GM23338 (cell line): ENCODE data around the gene GLYATL2.
A peak's percentile ranks its signal among the peaks of the same experiment; 100 is the strongest.

Source experiments
- CREB1 ChIP-seq: fragments of 250-450 bp; sonication (Bioruptor Pico); IDR thresholded peaks from 2 replicates; pipeline ENCODE4 v1.5.0; 2020; ENCODE audit warnings: low read depth, mild to moderate bottlenecking, moderate library complexity
- CTCF ChIP-seq, 2 experiments: fragments of 200-600 bp in 1 of 2; sonication (generic) in 1 of 2; conservative IDR thresholded peaks; 2 replicates each; pipeline versions ENCODE4 v1.5.1 to v1.6.1; 2016 to 2017; ENCODE audit warnings: antibody characterized with exemption in 2 of 2, low read depth in 2 of 2, mild to moderate bottlenecking in 2 of 2, moderate library complexity in 1 of 2
- ETS1 ChIP-seq: IDR thresholded peaks from 2 replicates; pipeline ENCODE4 v1.6.1; 2016; ENCODE audit warnings: antibody characterized with exemption
- EZH2 ChIP-seq: fragments of 200-600 bp; sonication (generic); IDR thresholded peaks from one replicate; pipeline ENCODE4 v1.8.0; 2017; ENCODE audit warnings: antibody characterized with exemption, mild to moderate bottlenecking, low read depth; ENCODE audit not compliant: unreplicated experiment
- EZH2phosphoT487 ChIP-seq: fragments of 200-600 bp; sonication (generic); IDR thresholded peaks from one replicate; pipeline ENCODE4 v1.8.1; 2018; ENCODE audit warnings: antibody characterized with exemption; ENCODE audit not compliant: unreplicated experiment
- JUNB ChIP-seq: IDR thresholded peaks from one replicate; pipeline ENCODE4 v1.6.1; 2016; ENCODE audit warnings: antibody characterized with exemption; ENCODE audit not compliant: unreplicated experiment
- NANOG ChIP-seq: IDR thresholded peaks from 2 replicates; pipeline ENCODE4 v1.6.1; 2016; ENCODE audit warnings: antibody characterized with exemption, borderline replicate concordance
- POLR2AphosphoS5 ChIP-seq: IDR thresholded peaks from 2 replicates; pipeline ENCODE4 v1.6.1; 2016; ENCODE audit warnings: antibody characterized with exemption, low read depth
- REST ChIP-seq: IDR thresholded peaks from one replicate; pipeline ENCODE4 v1.6.1; 2018; ENCODE audit warnings: antibody characterized with exemption; ENCODE audit not compliant: unreplicated experiment
- STAT1 ChIP-seq: IDR thresholded peaks from one replicate; pipeline ENCODE4 v1.6.1; 2016; ENCODE audit warnings: antibody characterized with exemption; ENCODE audit not compliant: unreplicated experiment
- ZNF114 ChIP-seq: fragments of 250-450 bp; sonication (Bioruptor Pico); IDR thresholded peaks from 2 replicates; pipeline ENCODE4 v1.5.0; 2020; ENCODE audit warnings: mild to moderate bottlenecking, moderate library complexity
- ZNF331 ChIP-seq: fragments of 250-450 bp; sonication (Bioruptor Pico); IDR thresholded peaks from 2 replicates; pipeline ENCODE4 v1.5.0; 2020; ENCODE audit warnings: low read depth, mild to moderate bottlenecking, moderate library complexity
- TF ChIP-seq, protein P1 (sequence below): fragments of 250-450 bp; sonication (Bioruptor Pico); IDR thresholded peaks from 2 replicates; pipeline ENCODE4 v1.5.0; 2020; ENCODE audit warnings: mild to moderate bottlenecking, moderate library complexity

DNA sequence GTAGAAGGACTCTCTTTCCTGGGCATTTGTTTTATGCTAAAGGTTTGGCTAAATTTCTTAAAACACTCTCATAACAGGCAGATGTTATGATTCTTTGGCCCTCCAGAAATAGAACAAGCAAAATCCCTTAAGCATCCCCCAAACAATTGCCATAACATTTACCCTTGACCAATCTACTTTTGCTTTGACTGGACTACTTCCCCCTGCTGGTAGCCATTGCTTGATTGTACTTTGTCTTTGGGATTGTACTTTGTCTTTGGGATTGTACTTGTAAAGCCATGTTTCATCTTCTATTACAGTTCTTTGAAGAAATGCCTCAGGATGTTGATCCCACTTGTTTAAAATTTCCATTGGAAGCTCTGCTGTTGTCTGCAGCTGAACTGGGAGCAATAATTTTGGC, 59.5 kb downstream of the GLYATL2 start:
- peak; percentile 31 to 48 for TF ChIP-seq CTCF (conservative IDR thresholded peaks at IDR 0.05; ENCODE audit: low read depth in 2 of 2)
- no peak for TF ChIP-seq POLR2AphosphoS5
- no peak for TF ChIP-seq EZH2
- no peak for TF ChIP-seq EZH2phosphoT487
- TF ChIP-seq REST = no peak
- TF ChIP-seq CREB1 (CRISPR knock-in tag) = no peak
- TF ChIP-seq STAT1 = no peak
- no peak for TF ChIP-seq JUNB
- TF ChIP-seq ZNF114 = no peak
- no peak for TF ChIP-seq ZNF331 (CRISPR knock-in tag)
- no peak for TF ChIP-seq ETS1
- TF ChIP-seq NANOG = no peak
- TF ChIP-seq, protein P1, sequence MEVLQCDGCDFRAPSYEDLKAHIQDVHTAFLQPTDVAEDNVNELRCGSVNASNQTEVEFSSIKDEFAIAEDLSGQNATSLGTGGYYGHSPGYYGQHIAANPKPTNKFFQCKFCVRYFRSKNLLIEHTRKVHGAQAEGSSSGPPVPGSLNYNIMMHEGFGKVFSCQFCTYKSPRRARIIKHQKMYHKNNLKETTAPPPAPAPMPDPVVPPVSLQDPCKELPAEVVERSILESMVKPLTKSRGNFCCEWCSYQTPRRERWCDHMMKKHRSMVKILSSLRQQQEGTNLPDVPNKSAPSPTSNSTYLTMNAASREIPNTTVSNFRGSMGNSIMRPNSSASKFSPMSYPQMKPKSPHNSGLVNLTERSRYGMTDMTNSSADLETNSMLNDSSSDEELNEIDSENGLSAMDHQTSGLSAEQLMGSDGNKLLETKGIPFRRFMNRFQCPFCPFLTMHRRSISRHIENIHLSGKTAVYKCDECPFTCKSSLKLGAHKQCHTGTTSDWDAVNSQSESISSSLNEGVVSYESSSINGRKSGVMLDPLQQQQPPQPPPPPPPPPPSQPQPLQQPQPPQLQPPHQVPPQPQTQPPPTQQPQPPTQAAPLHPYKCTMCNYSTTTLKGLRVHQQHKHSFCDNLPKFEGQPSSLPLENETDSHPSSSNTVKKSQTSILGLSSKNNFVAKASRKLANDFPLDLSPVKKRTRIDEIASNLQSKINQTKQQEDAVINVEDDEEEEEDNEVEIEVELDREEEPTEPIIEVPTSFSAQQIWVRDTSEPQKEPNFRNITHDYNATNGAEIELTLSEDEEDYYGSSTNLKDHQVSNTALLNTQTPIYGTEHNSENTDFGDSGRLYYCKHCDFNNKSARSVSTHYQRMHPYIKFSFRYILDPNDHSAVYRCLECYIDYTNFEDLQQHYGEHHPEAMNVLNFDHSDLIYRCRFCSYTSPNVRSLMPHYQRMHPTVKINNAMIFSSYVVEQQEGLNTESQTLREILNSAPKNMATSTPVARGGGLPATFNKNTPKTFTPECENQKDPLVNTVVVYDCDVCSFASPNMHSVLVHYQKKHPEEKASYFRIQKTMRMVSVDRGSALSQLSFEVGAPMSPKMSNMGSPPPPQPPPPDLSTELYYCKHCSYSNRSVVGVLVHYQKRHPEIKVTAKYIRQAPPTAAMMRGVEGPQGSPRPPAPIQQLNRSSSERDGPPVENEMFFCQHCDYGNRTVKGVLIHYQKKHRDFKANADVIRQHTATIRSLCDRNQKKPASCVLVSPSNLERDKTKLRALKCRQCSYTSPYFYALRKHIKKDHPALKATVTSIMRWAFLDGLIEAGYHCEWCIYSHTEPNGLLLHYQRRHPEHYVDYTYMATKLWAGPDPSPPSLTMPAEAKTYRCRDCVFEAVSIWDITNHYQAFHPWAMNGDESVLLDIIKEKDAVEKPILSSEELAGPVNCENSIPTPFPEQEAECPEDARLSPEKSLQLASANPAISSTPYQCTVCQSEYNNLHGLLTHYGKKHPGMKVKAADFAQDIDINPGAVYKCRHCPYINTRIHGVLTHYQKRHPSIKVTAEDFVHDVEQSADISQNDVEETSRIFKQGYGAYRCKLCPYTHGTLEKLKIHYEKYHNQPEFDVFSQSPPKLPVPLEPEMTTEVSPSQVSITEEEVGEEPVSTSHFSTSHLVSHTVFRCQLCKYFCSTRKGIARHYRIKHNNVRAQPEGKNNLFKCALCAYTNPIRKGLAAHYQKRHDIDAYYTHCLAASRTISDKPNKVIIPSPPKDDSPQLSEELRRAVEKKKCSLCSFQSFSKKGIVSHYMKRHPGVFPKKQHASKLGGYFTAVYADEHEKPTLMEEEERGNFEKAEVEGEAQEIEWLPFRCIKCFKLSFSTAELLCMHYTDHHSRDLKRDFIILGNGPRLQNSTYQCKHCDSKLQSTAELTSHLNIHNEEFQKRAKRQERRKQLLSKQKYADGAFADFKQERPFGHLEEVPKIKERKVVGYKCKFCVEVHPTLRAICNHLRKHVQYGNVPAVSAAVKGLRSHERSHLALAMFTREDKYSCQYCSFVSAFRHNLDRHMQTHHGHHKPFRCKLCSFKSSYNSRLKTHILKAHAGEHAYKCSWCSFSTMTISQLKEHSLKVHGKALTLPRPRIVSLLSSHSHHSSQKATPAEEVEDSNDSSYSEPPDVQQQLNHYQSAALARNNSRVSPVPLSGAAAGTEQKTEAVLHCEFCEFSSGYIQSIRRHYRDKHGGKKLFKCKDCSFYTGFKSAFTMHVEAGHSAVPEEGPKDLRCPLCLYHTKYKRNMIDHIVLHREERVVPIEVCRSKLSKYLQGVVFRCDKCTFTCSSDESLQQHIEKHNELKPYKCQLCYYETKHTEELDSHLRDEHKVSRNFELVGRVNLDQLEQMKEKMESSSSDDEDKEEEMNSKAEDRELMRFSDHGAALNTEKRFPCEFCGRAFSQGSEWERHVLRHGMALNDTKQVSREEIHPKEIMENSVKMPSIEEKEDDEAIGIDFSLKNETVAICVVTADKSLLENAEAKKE (CRISPR knock-in tag) = no peak
